HG02610 (cell line): Measurements from ENCODE around the gene UCK1.

ENCODE experiments used
- ATAC-seq: cut with Tn5 transposase; IDR thresholded peaks from one replicate; pipeline ENCODE4 v1.9.1; 2021; ENCODE audit warnings: mild to moderate bottlenecking, moderate library complexity; ENCODE audit not compliant: unreplicated experiment

The UCK1 gene

GRCh38 chr9:131530920-131531832, at the start of gene UCK1:
UCK1 (minus strand) TSS chr9:131531263; CDS start chr9:131531174, 89 bp downstream.
- peak; percentile 80 for ATAC-seq

GRCh38 chr9:131580358-131580757, 49.3 kb upstream of the UCK1 start:
- no peak for ATAC-seq

- no peak for ATAC-seq
Observed at GRCh38 chr9:131579789-131580211, 48.7 kb upstream of the UCK1 start.

DNA sequence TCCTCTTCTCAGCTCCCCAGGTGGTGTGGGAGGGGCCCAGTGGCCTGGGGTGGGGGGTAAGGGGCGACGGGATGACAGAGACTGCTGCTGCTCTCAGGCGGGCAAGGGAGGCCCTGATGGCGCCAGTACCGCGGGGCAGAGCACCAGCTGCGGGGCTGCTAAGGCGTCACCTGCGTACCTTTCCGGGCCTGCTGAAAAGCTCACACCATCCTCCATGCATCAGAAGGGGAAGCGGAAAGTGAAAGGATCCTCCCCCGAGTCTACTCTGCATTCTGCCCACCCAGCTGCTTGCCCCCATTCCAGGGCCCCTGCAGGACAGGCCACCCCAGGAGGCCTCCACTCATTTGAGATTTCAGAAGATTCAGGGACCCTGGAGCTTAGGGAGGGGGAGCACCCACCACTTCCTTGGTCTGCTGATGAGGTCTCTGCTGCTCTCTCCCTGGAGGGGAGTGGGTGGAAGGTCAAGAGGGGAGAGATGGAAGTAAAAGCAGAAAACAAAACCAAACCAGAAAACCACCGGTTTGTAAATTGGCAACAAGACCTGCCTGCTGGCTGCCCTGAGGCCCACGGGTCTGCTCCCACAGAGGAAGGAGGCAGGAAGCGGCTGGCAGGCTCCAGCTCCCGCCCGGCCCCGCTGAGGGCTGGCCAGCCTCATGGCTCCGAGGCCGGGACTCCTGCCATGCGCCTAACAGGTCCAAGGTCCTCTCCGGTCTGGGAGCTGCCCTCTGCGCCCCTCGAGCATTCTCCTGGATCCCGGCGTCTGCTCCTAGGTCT, 47.9 kb upstream of the UCK1 start:
- peak; percentile 51 for ATAC-seq

- no peak for ATAC-seq
Observed at GRCh38 chr9:131578021-131578420, 47.0 kb upstream of the UCK1 start.

DNA sequence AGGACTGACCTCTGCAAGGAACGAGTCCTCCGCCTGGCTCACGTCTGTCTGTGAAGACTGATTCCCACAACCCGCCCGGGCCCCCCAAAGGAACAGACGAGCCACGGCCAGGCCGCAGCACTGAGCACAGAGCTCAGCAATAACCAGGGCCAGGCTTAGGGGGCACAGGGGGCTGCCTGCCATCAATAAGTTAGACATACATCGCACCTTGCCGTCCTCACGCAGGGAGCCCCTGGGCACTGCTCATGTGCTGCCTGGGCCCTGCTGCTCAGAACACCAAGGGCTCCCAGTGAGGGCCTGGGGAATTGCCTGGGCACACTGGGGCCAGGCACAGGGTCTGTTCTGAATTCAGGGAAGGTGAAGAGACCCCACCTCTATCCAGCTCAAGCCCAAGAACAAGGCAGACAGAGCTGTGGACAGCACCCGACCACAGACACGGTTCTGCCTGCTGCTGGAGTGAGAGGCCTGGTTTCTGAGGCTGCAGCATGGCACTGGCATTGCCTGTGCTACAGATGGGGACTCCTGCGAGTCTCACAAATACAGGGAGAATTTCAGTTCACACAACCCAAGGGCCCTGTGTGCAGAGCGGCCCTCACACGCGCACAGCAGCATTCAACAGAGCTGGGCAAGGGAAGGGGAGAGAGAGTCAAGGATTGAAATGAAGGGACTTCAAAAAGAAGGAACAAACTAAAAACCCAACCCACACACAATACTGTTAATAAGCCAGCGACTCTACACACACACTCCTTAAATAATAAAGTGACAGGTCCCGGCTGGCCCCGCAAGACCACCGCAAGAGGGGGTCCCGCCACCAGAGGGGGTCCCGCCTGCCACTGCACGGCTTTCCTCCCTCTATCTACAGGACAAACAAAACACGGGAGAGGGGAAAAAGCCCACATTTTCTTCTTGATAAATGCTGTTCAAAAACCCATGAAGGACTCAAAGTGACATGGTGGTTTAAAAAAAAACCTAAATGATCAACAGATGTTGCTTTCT, 46.2 kb upstream of the UCK1 start:
- ATAC-seq, result no peak

DNA sequence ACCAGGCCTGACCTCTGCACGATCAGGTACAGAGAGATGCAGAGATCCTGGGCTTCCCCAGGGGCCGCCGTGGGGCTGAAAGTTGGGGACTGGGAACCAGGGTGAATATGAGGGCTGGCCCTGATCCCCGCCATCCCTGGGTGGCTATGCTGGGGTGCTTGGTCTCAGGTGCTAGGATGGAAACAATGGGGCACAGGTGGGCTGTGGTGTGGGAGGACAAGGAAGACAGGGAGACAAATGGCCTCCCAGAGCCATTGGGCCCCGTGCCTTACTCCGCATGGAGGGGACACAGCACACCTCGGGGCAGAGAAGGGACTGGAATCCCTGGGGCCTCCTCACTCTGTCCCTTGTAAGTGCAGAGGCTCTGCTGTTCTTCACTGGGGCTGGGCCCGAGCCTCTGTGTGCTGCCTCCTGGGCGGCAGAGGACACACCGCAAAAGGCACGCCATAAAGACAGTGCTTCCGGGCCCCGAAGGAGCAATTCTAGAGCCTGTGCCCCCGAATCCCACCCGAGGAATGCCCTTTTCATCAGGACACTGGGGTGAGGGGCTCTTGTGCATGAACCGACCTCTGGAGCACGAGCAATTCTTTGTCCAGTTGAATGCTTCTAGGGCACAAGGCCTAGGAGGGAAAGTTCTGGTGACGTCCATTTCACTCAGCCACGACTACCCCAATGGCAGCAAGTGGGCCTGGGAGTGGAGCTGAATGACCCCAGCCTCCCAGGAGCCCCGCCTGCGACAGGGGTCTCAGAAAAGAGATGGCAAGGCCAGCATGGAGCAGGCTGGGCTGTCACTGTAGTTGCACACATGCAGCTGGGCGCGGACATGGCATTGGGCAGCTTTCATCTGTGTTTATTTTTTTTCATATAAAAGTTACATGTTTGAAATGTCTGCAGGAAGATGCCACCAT, 45.1 kb upstream of the UCK1 start:
- no peak for ATAC-seq

DNA sequence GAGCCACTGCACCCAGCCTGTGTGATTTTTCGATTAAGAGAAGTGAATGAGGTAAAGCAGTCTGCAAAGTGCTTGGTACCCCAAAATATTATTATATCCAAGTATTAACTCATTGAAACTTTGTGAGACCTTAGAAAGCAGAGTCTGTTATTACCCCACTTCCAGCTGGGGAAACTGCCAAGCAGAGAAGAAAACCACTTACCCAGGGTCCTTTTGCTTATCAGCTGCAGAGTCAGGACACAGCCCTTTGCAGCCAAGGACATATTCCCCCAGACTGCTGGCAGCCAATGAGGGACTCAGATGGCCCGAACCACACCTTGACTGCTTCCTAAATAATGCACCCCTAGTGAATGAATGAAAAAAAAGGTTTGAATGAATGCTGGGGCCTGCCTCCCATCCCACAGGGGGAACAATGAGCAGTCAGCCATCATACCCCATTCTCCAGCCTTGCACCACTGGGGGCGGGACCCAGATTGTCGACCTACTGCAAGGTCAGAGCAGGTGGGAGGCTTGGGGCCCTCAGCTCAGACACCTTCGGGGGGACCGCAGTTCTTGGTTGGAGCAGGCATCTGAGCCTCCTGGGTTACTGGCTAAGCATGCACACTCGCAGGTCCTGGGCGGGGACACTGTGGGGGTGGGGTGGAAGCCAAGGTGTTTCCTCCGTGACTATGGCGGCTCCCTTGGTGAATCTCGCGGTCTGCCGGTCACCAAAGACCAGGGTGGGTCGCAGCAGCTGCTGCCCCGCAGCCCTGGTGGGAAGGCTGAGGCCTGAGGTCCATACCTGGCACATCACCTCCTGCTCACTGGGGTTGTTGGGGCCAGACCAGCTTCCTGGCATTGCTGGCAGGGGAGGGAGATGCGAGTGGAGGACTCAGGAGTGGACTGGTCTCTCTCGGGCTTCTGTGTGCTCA, 43.9 kb upstream of the UCK1 start:
- no peak for ATAC-seq

DNA sequence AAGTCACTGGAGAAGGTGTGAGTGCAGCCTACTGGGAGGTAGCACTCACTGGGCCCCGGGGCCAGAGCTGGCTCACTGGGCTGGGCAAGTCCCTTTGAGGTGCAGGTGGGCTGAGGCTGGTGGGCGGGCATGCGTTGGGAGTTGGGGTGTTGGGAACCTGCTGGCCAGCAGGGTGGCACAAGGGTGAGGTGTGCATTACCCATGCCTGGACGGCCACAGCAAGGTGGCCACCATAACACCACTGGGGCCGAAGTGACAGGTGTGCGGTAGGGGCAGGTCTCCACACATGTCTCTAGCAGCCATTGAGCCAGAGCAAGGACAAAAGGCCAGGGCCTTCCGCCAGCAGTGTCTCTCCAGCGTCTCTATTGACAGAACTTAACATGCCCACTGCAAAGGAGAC, 36.8 kb upstream of the UCK1 start:
- no peak for ATAC-seq

DNA sequence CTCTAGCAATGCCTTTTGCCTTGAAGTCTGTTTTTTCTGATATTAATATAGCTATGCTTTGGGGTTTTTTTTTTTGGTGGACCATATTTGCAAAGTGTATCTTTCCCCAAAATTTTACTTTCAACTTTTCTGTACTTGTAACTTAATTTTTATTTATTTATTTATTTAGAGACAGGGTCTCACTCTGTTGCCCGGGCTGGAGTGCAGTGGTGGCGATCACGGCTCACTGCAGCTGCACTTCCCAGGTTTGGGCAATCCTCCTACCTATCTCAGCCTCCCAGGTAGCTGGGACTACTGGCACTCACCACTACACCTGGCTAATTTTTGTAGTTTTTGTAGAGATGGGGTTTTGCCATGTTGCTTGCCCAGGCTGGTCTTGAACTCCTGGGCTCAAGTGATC, 35.1 kb upstream of the UCK1 start:
- ATAC-seq, result no peak

DNA sequence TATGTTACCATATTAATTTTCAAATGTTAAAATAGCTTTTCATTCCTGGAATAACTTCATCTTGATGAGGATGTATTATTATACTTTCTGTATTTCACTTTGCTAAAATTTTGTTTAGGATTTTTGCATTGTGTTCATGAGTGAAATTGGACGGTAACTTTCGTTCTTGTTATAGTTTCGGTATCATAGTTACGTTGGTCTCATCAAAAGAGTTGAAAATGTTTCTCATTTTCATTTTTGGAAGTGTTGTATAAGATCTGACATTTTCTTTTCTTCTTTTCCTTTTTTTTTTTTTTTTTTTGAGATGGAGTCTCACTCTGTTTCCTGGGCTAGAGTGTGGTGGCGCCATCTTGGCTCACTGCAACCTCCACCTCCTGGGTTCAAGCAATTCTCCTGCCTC, 34.3 kb upstream of the UCK1 start:
- ATAC-seq, result no peak

- no peak for ATAC-seq
Observed at GRCh38 chr9:131562032-131562959, 31.2 kb upstream of the UCK1 start.

DNA sequence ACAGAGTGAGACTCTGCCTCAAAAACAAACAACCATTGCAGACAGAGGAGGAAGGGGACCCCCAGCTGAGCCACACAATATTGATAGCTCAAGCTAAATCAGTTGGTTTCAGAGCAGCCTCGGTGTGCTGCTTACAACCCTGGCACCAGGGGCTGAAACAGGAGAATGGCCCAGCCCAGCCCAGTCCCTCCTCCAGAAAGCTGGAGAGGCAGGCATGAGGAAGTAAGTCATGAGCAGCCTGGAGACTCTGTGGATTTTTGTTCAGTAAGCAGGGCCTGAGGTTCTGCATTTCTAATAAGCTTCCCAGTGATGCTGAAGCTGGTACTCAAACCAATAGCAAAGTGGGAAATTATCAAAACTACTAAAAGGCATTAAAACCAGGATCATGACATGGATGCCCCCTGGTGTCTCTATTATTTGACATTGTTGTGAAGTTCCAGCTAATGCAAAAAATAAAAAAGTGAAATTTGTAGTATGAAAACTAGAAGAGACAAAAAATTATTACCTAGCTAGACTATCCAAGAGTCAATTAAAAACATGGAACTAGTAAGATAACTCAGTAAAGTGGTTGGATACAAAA, 28.4 kb upstream of the UCK1 start:
- no peak for ATAC-seq

- no peak for ATAC-seq
Observed at GRCh38 chr9:131557855-131558548, 26.9 kb upstream of the UCK1 start.

DNA sequence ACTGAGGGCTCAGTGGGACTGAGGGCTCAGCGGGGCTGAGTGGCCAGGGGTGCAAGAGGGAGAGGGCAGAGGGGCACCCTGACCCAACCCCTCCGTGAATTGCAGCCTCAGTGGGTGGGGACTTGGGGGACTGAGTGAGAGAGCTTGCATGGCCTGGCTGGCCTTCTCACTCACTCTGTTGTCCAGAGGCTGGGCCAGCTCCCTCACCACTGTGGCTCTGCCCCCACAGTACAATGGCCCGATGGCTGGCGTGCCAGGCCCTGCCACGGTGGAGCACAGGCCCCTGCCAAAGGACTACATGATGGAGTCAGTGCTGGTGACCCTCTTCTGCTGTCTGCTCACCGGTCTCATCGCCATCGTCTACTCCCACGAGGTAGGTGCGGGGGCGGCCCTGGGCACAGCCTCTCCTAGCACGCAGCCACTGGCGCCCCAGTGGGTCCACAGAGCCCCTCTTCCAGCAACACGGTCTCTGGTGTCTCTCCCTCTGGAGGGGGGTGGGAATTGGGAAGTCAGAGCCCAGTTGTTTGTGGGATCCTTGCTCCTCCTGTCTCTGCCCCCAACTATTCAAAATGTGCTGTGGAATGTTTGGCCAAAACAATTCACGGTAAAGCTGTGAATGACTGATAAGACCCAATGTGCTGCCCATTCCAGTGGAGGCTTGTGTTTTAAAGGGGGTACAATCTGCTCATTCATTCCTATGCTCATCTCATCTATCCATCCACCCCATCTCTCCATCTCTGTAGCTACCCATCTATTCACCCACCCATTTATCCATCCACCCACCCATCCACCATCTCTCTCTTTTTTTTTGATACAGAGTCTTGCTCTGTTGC, 25.0 kb upstream of the UCK1 start:
- ATAC-seq, result no peak

DNA sequence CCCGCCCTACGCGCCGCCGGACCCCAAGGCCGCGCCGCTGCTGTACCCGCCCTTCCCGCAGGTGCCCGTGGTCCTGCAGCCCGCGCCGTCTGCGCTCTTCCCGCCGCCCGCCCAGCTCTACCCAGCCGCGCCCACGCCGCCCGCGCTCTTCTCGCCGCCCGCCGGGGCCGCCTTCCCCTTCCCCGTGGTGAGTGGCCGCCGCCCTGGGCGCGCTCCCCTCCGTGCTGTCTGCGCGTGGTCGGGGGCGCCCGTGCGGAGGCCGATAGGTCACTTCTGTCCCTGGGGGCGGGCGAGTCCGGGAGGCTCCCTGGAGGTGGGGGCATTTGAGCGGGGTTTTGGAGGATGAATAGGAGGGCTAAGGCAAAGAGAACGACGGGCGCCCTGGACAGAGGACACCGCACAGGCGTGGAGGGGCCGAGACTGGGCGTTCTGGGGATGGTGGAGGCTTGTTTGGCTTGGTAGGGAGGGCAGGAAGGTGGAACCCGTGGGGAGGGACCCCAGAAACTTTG, 23.8 kb upstream of the UCK1 start:
- ATAC-seq, result no peak
